ENCODE results near the gene ILDR1. TPM values are rescaled to one million over a fixed set of nuclear protein-coding genes. Genes with fewer than 3 reads are reported as not detected.

The ILDR1 gene
- total RNA-seq, 1 donor from 2014 or later, result 0.07 TPM

DNA sequence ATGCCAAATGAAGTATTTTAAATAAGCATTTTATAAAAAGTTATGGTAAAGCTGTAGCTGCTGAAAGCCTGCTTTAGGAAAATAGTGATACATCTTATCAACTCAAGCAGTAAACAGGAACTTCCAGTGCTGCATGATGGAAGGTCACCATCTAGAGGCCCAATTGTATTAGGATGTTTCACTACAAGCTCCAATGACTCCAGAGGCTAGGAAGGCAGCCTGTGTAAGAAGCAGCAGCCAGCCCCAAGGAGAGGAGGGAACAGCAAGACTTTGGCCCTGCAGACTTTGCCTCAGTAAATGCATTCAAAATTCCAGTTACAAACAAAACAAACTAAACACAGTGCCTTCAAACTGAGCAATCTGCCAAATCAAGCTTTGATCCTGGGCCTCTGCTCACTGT, 32.1 kb downstream of the ILDR1 start:
- H3K9me3 ChIP-seq (ENCODE audit: low read depth), result no peaks in the 10 kb centered on the region
- no peaks in the 10 kb centered on the region for H3K79me2 ChIP-seq (ENCODE audit: low read depth)
- no peaks in the 10 kb centered on the region for H3K36me3 ChIP-seq
- no peak overlapping the region for H3K4me3 Mint-ChIP-seq
- DNase-seq (ENCODE audit: low spot score), result peak; percentile 23
- no peaks in the 10 kb centered on the region for H3F3A ChIP-seq (ENCODE audit: low read depth)
- H4K20me1 ChIP-seq (ENCODE audit: low read depth), result no peaks in the 10 kb centered on the region
- no peak for TF ChIP-seq EZH2phosphoT487 (IDR thresholded peaks at IDR 0.05)
- TF ChIP-seq, protein P1, sequence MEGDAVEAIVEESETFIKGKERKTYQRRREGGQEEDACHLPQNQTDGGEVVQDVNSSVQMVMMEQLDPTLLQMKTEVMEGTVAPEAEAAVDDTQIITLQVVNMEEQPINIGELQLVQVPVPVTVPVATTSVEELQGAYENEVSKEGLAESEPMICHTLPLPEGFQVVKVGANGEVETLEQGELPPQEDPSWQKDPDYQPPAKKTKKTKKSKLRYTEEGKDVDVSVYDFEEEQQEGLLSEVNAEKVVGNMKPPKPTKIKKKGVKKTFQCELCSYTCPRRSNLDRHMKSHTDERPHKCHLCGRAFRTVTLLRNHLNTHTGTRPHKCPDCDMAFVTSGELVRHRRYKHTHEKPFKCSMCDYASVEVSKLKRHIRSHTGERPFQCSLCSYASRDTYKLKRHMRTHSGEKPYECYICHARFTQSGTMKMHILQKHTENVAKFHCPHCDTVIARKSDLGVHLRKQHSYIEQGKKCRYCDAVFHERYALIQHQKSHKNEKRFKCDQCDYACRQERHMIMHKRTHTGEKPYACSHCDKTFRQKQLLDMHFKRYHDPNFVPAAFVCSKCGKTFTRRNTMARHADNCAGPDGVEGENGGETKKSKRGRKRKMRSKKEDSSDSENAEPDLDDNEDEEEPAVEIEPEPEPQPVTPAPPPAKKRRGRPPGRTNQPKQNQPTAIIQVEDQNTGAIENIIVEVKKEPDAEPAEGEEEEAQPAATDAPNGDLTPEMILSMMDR (IDR thresholded peaks at IDR 0.05), result peak; percentile 15
- H3K4me1 ChIP-seq, result peaks cover 12% of the 10 kb centered on the region
- no peak overlapping the region for H3K4me3 ChIP-seq
- H3K36me3 Mint-ChIP-seq, result no peaks in the 10 kb centered on the region
- no peak overlapping the region for H3K4me2 ChIP-seq
- H3K27me3 ChIP-seq, result no peaks in the 10 kb centered on the region
- H3K9me3 Mint-ChIP-seq, result peaks cover 3% of the 10 kb centered on the region
- no peak overlapping the region for H3K9ac ChIP-seq
- H2AFZ ChIP-seq (replicated peaks), result no peak overlapping the region
- no peak overlapping the region for H3K27ac Mint-ChIP-seq
- no peak overlapping the region for H3K27ac ChIP-seq
- H3K27me3 Mint-ChIP-seq (ENCODE audit: insufficient read depth, low read depth), result no peaks in the 10 kb centered on the region
- H3K4me1 Mint-ChIP-seq, result peaks cover 8% of the 10 kb centered on the region

DNA sequence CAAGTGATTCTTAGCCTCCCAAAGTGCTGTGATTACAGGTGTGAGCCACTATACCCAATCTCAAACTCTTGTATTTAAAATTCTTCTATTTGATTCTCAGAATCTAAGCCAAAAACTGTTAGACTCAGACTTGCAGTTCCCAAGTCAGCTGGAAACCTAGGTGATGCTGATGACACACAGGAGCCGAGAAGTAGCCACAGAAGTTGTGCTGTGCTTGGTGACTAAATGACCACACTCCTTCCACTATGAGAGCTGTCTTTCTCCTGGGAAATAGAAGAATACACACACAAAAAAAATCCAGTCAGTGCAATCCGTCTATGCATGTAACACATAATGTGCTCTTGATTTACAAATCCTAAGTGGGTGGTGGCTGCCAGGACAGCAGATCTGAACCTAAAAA, 33.9 kb downstream of the ILDR1 start:
- Histone ChIP-seq H3K36me3 (no peaks in the 10 kb centered on the region), H3K27ac (no peak overlapping the region), H4K20me1 (ENCODE audit: low read depth) (no peaks in the 10 kb centered on the region), H3K9ac (no peak overlapping the region), H3F3A (ENCODE audit: low read depth) (no peaks in the 10 kb centered on the region), H3K79me2 (ENCODE audit: low read depth) (no peaks in the 10 kb centered on the region), H3K4me2 (no peak overlapping the region), H3K4me1 (peaks cover 12% of the 10 kb centered on the region), H2AFZ (replicated peaks) (no peak overlapping the region), H3K27me3 (no peaks in the 10 kb centered on the region), H3K4me3 (no peak overlapping the region), H3K9me3 (ENCODE audit: low read depth) (peaks cover 3% of the 10 kb centered on the region)
- Mint-ChIP-seq H3K4me1 (peaks cover 8% of the 10 kb centered on the region), H3K27ac (no peak overlapping the region), H3K27me3 (ENCODE audit: insufficient read depth, low read depth) (no peaks in the 10 kb centered on the region), H3K36me3 (no peaks in the 10 kb centered on the region), H3K9me3 (peaks cover 14% of the 10 kb centered on the region), H3K4me3 (no peak overlapping the region)
- TF ChIP-seq, protein P1 (IDR thresholded peaks at IDR 0.05), result no peak
- TF ChIP-seq EZH2 (IDR thresholded peaks at IDR 0.05) (no peak), EZH2phosphoT487 (IDR thresholded peaks at IDR 0.05) (no peak)
- no peak for DNase-seq (ENCODE audit: low spot score)

DNA sequence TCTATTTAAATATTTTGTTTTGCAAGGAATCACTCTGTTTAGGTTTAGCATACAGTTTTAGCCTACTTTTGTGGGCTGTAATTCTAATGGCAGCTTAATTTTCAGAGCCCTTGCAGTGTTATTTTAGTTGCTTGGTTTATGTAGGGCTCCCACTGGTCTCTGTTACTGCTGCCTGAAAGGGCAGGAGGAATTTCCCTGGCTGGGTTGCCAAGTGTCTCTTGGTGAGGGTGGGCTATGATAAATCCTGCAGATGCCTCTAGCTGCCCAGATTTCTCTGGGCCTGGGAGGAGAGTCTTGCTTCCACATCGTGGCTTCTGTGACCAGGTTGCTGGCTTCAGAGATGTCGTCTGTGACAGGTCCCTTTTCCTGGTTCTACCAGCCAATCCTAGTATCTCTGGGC, 36.2 kb downstream of the ILDR1 start:
- no peaks in the 10 kb centered on the region for H3K27me3 ChIP-seq
- H3K4me3 ChIP-seq, result no peak overlapping the region
- no peaks in the 10 kb centered on the region for H3K79me2 ChIP-seq (ENCODE audit: low read depth)
- H3K36me3 ChIP-seq, result no peaks in the 10 kb centered on the region
- peak overlapping the region; percentile 35 for H3K4me2 ChIP-seq
- H3K27ac Mint-ChIP-seq, result peak overlapping the region; percentile 66
- no peak overlapping the region for H3K27ac ChIP-seq
- H3K9ac ChIP-seq, result no peak overlapping the region
- DNase-seq (ENCODE audit: low spot score), result peak; percentile 72
- H3F3A ChIP-seq (ENCODE audit: low read depth), result no peaks in the 10 kb centered on the region
- no peak overlapping the region for H3K4me3 Mint-ChIP-seq
- peaks cover 12% of the 10 kb centered on the region for H3K4me1 ChIP-seq
- no peaks in the 10 kb centered on the region for H3K36me3 Mint-ChIP-seq
- H3K27me3 Mint-ChIP-seq (ENCODE audit: insufficient read depth, low read depth), result no peaks in the 10 kb centered on the region
- no peaks in the 10 kb centered on the region for H4K20me1 ChIP-seq (ENCODE audit: low read depth)
- H2AFZ ChIP-seq (replicated peaks), result peak overlapping the region; percentile 3
- TF ChIP-seq EZH2phosphoT487 (IDR thresholded peaks at IDR 0.05) (no peak), EZH2 (IDR thresholded peaks at IDR 0.05) (no peak)
- TF ChIP-seq, protein P1 (IDR thresholded peaks at IDR 0.05), result no peak
- peaks cover 21% of the 10 kb centered on the region for H3K9me3 Mint-ChIP-seq
- H3K4me1 Mint-ChIP-seq, result peaks cover 8% of the 10 kb centered on the region
- H3K9me3 ChIP-seq (ENCODE audit: low read depth), result peaks cover 3% of the 10 kb centered on the region
